A549 (cell line): ENCODE measurements around the gene SENP8.

Experiments
- BHLHE40 ChIP-seq: IDR thresholded peaks from 2 replicates; pipeline ENCODE4 v1.6.1; 2012; ENCODE audit warnings: low read depth, low read length, inconsistent platforms
- CBX2 ChIP-seq: fragments of 200-600 bp; sonication (generic); IDR thresholded peaks from 2 replicates; pipeline ENCODE4 v1.6.1; 2016; ENCODE audit warnings: low read depth, mild to moderate bottlenecking, borderline replicate concordance
- CHD2 ChIP-seq: fragments of 150-350 bp; IDR thresholded peaks from 2 replicates; pipeline ENCODE4 v1.6.1; 2014; ENCODE audit warnings: low read length; ENCODE audit not compliant: partially characterized antibody
- CHD4 ChIP-seq: fragments of 200-600 bp; sonication (generic); IDR thresholded peaks from 2 replicates; pipeline ENCODE4 v1.6.1; 2016; ENCODE audit warnings: antibody characterized with exemption, mild to moderate bottlenecking, borderline replicate concordance
- EHMT2 ChIP-seq: fragments of 200-600 bp; sonication (generic); IDR thresholded peaks from 2 replicates; pipeline ENCODE4 v1.6.1; 2016; ENCODE audit warnings: antibody characterized with exemption, low read depth, mild to moderate bottlenecking, moderate library complexity
- FOSL2 ChIP-seq, 2 experiments: fragments of 450-650 bp in 1 of 2; fragments of >200 bp in 1 of 2; sonication (Bioruptor Twin) in 1 of 2; formaldehyde crosslinking; IDR thresholded peaks; 2 replicates each; pipeline versions ENCODE4 v1.5.0 to v1.6.1; 2016 to 2020; ENCODE audit warnings: mild to moderate bottlenecking in 1 of 2, moderate library complexity in 1 of 2
- JUNB ChIP-seq: fragments of >200 bp; sonication (Bioruptor Twin); formaldehyde crosslinking; IDR thresholded peaks from 2 replicates; pipeline ENCODE4 v1.6.1; 2016
- NPAS2 ChIP-seq: fragments of 250-450 bp; sonication (Bioruptor Pico); IDR thresholded peaks from 2 replicates; pipeline ENCODE4 v1.8.0; 2022; ENCODE audit warnings: mild to moderate bottlenecking, moderate library complexity, borderline replicate concordance
- POLR2A ChIP-seq: IDR thresholded peaks from 2 replicates; pipeline ENCODE4 v1.6.1; 2012; ENCODE audit warnings: mild to moderate bottlenecking, low read length
- TF ChIP-seq, protein P1 (sequence below): fragments of >200 bp; sonication (Bioruptor Twin); formaldehyde crosslinking; IDR thresholded peaks from 3 replicates; pipeline ENCODE4 v1.5.1; 2016
- TF ChIP-seq, protein P2 (sequence below): fragments of 200-600 bp; sonication (generic); IDR thresholded peaks from 2 replicates; pipeline ENCODE4 v1.6.1; 2016; ENCODE audit warnings: antibody characterized with exemption, mild to moderate bottlenecking, moderate library complexity

GRCh38 chr15:72155635-72156616 is 37.7 kb downstream of the SENP8 start:
- TF ChIP-seq CHD4: no peak
- TF ChIP-seq CHD2: no peak
- TF ChIP-seq EHMT2: no peak
- TF ChIP-seq, protein P1, sequence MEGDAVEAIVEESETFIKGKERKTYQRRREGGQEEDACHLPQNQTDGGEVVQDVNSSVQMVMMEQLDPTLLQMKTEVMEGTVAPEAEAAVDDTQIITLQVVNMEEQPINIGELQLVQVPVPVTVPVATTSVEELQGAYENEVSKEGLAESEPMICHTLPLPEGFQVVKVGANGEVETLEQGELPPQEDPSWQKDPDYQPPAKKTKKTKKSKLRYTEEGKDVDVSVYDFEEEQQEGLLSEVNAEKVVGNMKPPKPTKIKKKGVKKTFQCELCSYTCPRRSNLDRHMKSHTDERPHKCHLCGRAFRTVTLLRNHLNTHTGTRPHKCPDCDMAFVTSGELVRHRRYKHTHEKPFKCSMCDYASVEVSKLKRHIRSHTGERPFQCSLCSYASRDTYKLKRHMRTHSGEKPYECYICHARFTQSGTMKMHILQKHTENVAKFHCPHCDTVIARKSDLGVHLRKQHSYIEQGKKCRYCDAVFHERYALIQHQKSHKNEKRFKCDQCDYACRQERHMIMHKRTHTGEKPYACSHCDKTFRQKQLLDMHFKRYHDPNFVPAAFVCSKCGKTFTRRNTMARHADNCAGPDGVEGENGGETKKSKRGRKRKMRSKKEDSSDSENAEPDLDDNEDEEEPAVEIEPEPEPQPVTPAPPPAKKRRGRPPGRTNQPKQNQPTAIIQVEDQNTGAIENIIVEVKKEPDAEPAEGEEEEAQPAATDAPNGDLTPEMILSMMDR: peak; percentile 99
- no peak for TF ChIP-seq POLR2A
- no peak for TF ChIP-seq FOSL2 (IDR thresholded peaks at IDR 0.05)
- no peak for TF ChIP-seq FOSL2 (CRISPR knock-in tag; IDR thresholded peaks at IDR 0.05)
- TF ChIP-seq NPAS2 (CRISPR knock-in tag): no peak
- TF ChIP-seq JUNB: no peak
- TF ChIP-seq, protein P2, sequence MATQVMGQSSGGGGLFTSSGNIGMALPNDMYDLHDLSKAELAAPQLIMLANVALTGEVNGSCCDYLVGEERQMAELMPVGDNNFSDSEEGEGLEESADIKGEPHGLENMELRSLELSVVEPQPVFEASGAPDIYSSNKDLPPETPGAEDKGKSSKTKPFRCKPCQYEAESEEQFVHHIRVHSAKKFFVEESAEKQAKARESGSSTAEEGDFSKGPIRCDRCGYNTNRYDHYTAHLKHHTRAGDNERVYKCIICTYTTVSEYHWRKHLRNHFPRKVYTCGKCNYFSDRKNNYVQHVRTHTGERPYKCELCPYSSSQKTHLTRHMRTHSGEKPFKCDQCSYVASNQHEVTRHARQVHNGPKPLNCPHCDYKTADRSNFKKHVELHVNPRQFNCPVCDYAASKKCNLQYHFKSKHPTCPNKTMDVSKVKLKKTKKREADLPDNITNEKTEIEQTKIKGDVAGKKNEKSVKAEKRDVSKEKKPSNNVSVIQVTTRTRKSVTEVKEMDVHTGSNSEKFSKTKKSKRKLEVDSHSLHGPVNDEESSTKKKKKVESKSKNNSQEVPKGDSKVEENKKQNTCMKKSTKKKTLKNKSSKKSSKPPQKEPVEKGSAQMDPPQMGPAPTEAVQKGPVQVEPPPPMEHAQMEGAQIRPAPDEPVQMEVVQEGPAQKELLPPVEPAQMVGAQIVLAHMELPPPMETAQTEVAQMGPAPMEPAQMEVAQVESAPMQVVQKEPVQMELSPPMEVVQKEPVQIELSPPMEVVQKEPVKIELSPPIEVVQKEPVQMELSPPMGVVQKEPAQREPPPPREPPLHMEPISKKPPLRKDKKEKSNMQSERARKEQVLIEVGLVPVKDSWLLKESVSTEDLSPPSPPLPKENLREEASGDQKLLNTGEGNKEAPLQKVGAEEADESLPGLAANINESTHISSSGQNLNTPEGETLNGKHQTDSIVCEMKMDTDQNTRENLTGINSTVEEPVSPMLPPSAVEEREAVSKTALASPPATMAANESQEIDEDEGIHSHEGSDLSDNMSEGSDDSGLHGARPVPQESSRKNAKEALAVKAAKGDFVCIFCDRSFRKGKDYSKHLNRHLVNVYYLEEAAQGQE: no peak
- TF ChIP-seq CBX2: no peak
- TF ChIP-seq BHLHE40: no peak
